ENCODE data around the gene CLCN4. TPM values are rescaled to one million over a fixed set of nuclear protein-coding genes. Genes with fewer than 3 reads are reported as not detected.
A peak's percentile ranks its signal among the peaks of the same experiment; 100 is the strongest.

CLCN4 gene
- total and polyA plus RNA-seq, 10 of the 15 experiments (the other 5 are each of a cell fraction or from before 2014, with no cell fraction given), result 0.90 to 6.9 (median 2.9) TPM

DNA sequence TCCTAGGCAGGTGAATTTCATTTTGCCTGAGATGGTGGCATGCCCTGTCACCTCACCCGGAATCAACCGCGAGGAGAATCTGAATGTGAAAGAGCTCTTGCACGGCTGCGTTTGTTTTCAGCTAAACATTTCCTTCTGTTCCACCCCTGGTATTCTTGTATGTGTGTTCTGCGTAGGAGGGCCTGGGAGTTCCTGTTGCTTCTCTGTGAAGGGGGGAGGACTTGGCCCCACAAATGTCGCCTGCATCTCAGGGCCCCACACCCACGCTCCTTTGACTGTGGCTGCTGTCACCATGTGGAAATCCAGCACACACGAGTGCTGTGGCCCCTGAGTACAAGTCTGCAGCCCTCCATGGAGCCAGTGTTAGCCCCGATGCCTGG, 45.8 kb upstream of the CLCN4 start (continued):
- TF ChIP-seq PML (IDR thresholded peaks at IDR 0.05; ENCODE audit: low read length) (no peak; the same call in 1 of the 2 replicates), ZNF274 (IDR thresholded peaks at IDR 0.05; ENCODE audit: insufficient read depth, insufficient read length) (no peak), YY1 (IDR thresholded peaks at IDR 0.05; ENCODE audit: low read depth, low read length) (no peak), CHD4 (IDR thresholded peaks at IDR 0.05) (no peak), SREBF2 (IDR thresholded peaks at IDR 0.05; ENCODE audit: low read length) (no peak), TCF3 (IDR thresholded peaks at IDR 0.05; ENCODE audit: borderline replicate concordance, insufficient read depth, low read depth, low read length) (no peak), WRNIP1 (IDR thresholded peaks at IDR 0.05; ENCODE audit: borderline replicate concordance, low read depth, low read length) (no peak), NFYA (IDR thresholded peaks at IDR 0.05; ENCODE audit: borderline replicate concordance, low read depth, low read length) (no peak), CBFB (IDR thresholded peaks at IDR 0.05; ENCODE audit: low read depth) (no peak), KLF5 (IDR thresholded peaks at IDR 0.05; ENCODE audit: partially characterized antibody) (no peak), SMAD1 (IDR thresholded peaks at IDR 0.05; ENCODE audit: low read depth, partially characterized antibody) (no peak), KDM1A (IDR thresholded peaks at IDR 0.05; ENCODE audit: borderline replicate concordance) (no peak), RCOR1 (conservative IDR thresholded peaks at IDR 0.05; ENCODE audit: low read depth, low read length) (0 out of 2 replicates have a peak, but pooled peaks have one; percentile 7), YBX1 (IDR thresholded peaks at IDR 0.05) (no peak), ZNF217 (IDR thresholded peaks at IDR 0.05) (0 out of 2 replicates have a peak, but pooled peaks have one; percentile 39), KAT2A (conservative IDR thresholded peaks at IDR 0.05; ENCODE audit: control insufficient read depth, low read depth, low read length) (no peak), RELA (IDR thresholded peaks at IDR 0.05; ENCODE audit: borderline replicate concordance, partially characterized antibody) (no peak)
- TF ChIP-seq, protein P1, sequence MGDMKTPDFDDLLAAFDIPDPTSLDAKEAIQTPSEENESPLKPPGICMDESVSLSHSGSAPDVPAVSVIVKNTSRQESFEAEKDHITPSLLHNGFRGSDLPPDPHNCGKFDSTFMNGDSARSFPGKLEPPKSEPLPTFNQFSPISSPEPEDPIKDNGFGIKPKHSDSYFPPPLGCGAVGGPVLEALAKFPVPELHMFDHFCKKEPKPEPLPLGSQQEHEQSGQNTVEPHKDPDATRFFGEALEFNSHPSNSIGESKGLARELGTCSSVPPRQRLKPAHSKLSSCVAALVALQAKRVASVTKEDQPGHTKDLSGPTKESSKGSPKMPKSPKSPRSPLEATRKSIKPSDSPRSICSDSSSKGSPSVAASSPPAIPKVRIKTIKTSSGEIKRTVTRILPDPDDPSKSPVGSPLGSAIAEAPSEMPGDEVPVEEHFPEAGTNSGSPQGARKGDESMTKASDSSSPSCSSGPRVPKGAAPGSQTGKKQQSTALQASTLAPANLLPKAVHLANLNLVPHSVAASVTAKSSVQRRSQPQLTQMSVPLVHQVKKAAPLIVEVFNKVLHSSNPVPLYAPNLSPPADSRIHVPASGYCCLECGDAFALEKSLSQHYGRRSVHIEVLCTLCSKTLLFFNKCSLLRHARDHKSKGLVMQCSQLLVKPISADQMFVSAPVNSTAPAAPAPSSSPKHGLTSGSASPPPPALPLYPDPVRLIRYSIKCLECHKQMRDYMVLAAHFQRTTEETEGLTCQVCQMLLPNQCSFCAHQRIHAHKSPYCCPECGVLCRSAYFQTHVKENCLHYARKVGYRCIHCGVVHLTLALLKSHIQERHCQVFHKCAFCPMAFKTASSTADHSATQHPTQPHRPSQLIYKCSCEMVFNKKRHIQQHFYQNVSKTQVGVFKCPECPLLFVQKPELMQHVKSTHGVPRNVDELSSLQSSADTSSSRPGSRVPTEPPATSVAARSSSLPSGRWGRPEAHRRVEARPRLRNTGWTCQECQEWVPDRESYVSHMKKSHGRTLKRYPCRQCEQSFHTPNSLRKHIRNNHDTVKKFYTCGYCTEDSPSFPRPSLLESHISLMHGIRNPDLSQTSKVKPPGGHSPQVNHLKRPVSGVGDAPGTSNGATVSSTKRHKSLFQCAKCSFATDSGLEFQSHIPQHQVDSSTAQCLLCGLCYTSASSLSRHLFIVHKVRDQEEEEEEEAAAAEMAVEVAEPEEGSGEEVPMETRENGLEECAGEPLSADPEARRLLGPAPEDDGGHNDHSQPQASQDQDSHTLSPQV (IDR thresholded peaks at IDR 0.05), result no peak
- TF ChIP-seq, protein P2, sequence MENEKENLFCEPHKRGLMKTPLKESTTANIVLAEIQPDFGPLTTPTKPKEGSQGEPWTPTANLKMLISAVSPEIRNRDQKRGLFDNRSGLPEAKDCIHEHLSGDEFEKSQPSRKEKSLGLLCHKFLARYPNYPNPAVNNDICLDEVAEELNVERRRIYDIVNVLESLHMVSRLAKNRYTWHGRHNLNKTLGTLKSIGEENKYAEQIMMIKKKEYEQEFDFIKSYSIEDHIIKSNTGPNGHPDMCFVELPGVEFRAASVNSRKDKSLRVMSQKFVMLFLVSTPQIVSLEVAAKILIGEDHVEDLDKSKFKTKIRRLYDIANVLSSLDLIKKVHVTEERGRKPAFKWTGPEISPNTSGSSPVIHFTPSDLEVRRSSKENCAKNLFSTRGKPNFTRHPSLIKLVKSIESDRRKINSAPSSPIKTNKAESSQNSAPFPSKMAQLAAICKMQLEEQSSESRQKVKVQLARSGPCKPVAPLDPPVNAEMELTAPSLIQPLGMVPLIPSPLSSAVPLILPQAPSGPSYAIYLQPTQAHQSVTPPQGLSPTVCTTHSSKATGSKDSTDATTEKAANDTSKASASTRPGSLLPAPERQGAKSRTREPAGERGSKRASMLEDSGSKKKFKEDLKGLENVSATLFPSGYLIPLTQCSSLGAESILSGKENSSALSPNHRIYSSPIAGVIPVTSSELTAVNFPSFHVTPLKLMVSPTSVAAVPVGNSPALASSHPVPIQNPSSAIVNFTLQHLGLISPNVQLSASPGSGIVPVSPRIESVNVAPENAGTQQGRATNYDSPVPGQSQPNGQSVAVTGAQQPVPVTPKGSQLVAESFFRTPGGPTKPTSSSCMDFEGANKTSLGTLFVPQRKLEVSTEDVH (IDR thresholded peaks at IDR 0.05; ENCODE audit: low read depth, partially characterized antibody), result no peak
- TF ChIP-seq, protein P3, sequence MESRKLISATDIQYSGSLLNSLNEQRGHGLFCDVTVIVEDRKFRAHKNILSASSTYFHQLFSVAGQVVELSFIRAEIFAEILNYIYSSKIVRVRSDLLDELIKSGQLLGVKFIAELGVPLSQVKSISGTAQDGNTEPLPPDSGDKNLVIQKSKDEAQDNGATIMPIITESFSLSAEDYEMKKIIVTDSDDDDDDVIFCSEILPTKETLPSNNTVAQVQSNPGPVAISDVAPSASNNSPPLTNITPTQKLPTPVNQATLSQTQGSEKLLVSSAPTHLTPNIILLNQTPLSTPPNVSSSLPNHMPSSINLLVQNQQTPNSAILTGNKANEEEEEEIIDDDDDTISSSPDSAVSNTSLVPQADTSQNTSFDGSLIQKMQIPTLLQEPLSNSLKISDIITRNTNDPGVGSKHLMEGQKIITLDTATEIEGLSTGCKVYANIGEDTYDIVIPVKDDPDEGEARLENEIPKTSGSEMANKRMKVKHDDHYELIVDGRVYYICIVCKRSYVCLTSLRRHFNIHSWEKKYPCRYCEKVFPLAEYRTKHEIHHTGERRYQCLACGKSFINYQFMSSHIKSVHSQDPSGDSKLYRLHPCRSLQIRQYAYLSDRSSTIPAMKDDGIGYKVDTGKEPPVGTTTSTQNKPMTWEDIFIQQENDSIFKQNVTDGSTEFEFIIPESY (IDR thresholded peaks at IDR 0.05), result no peak
- TF ChIP-seq, protein P4, sequence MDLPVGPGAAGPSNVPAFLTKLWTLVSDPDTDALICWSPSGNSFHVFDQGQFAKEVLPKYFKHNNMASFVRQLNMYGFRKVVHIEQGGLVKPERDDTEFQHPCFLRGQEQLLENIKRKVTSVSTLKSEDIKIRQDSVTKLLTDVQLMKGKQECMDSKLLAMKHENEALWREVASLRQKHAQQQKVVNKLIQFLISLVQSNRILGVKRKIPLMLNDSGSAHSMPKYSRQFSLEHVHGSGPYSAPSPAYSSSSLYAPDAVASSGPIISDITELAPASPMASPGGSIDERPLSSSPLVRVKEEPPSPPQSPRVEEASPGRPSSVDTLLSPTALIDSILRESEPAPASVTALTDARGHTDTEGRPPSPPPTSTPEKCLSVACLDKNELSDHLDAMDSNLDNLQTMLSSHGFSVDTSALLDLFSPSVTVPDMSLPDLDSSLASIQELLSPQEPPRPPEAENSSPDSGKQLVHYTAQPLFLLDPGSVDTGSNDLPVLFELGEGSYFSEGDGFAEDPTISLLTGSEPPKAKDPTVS (IDR thresholded peaks at IDR 0.05; ENCODE audit: low read depth, low read length), result no peak

Measured in GM12878 (cell line).